Measurements from ENCODE around the gene CLCA2.
"Not testable (repeated sequence)": the region's sequence is repeated elsewhere in the genome, so short reads cannot be mapped to it uniquely, and the experiment has no call there.

The CLCA2 gene

DNA sequence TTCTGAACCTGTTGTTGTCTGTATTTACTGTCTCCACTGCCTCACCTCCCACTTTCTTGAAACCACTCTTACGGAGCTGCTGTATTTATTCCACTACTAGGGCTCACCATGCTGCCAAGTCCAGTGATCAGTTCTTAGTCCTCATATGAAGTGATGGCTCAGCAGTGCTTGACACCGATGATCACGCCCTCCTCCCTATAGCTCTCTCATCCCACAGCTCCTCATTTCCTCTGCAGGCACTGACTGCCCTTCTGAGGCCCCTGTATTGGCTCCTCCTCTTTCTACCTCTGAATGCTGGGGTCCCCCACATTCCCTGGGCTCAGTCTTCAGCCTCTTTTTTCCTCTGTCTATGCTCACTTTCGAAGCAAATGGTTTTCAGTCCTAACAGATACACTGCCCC, 48.2 kb downstream of the CLCA2 start:
- no peak for DNase-seq (ENCODE audit: low read depth, low spot score)

DNA sequence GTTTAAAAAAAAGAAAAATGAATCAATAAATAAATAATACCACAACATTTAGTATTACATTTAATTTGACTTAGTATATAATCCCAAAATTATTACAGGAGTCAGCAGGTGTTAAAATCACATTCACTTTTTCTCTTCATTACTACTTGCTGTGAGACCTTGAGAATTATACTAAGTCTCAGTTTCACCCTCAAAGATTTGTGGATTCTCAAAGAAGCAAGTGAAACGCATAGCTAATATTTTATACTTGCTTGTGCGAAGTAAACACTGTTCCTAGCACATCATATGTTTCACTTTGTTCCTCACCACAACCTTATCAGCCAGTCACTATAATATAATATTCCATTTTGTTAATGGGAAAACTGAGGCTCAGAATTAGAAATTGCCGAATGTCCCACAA, 48.8 kb downstream of the CLCA2 start:
- DNase-seq (ENCODE audit: low read depth, low spot score): no peak

DNA sequence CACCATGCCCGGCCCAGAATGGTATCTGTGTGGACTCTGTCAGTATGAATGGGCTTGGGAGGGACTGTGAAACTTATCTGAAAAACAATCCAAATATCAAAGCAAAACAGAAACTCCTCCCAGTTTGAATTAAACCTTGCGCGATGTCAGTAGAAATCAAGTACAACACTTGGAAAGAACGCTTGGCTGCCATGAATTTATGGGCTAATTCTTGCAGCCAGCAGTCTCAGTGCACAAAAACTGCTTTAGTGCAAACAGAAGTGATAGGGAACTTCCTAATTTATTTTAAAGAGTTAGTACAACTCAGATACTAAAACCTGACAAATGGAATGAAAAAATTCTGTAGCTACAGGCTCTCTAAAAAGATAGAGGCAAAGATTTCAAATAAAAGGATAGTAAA, 53.3 kb downstream of the CLCA2 start:
- DNase-seq (ENCODE audit: low read depth, low spot score): no peak

DNA sequence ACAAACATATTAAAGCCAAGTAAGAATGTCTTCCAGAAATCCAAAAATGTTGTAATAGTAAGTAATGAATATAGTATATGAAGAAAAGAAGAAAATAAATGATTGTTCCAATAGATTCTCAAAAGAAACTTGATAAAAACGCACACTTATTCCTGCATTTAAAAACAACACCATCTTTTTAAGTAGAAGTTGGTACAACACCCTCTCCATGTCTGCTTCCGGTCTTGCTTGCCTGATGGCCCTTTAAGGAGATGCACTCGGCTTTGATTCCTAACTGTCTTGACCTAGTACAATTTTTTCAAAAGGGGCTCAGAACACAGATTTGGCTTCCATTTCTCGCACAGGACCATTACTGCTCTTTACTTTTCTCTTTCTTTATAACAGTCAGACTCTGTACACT, 53.7 kb downstream of the CLCA2 start:
- no peak for DNase-seq (ENCODE audit: low read depth, low spot score)

DNA sequence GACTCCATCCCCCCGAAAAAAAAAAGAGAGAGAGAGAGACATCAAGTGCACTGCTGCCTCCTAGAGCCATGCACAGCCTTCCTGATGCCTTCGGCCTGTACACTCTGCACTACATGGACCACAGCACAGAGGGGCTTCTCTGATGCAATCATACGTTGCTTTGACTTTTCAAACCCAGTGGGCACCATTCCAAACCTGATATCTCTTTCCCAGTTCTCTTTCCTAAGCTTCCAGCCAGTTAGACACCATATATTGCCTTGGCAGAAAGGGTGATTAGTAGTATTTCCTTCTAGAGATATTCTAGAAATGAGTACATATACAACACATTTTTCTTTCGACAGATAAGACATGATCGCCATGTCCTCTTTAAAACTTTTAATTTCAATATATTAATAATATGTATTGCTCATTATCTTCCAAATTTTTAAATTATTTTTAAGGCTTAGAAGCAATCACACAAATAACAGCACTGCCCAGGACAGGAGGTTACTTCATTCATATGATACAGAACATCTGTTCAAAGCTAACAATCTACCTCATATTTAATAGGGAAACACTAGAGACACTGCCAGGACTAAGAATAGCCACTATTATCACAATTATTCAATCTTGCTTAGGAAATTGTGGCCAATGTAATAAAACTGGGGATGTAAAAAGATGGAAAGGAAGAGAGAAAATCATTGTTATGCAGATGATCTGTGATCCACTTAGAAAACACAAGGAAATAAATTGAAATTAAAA, 54.6 kb downstream of the CLCA2 start:
- DNase-seq (ENCODE audit: low read depth, low spot score): no peak

DNA sequence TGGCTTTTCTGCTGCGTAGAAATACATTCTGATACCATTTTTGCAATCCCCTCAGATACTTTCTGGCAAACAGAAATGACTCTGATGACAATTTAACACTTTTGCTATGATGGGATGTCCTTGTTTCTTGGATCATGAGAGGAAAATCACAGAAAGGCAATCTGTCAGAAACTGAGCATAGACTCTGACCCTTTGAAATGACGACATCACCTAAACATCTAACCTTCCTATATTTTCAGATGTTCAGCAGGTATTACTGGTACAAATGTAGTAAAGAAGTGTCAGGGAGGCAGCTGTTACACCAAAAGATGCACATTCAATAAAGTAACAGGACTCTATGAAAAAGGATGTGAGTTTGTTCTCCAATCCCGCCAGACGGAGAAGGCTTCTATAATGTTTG, 58.0 kb downstream of the CLCA2 start:
- no peak for DNase-seq (ENCODE audit: low read depth, low spot score)

DNA sequence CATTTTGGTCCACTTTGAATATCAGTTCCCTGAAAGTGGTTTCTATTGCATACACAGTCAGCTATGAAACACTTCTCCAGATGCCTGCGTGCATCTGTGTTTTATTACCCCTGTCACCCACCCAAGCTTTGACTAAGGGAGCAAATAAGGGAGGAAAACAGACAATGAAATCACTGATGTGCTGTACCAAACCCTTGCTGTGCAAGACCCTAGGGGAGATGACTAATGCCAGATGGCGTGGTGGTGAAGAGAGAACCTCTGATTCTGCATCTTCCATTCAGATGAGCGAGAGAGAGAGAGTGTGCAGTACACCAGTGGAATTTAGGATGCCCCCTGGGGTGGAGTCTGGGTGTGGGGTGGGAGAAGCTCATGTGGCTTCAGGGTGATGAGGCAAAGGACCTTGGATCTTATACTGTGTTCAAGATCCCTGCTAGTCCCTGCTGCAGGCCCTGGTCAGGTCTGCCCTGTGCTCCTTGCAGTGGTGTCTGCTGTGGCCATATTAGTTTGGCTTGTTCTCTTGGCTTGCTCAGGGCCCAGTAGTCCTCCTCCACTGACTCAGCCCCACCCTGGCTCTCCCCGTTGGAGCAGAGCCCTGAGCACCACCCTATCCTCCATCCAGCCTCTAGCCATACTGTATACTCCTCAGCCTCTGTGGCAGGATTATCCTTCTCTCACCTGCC, 63.3 kb downstream of the CLCA2 start:
- DNase-seq (ENCODE audit: low read depth, low spot score): no peak

DNA sequence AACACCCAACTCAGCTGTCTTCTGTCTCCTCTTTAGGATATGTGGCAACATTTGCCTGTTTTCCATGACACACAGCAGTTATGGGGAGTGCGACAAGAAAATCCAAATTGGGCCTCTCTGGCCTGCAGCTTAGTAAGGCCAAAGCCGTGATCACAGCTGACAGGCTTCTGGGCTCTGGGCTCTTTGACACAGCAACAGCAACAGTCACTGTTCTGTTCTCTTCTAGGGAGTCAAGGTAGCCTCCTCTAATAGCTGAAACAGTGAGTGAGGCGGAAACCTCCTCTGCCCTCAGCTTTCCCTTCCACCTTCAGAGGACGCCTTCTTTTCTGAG, 63.8 kb downstream of the CLCA2 start:
- DNase-seq (ENCODE audit: low read depth, low spot score): no peak

DNA sequence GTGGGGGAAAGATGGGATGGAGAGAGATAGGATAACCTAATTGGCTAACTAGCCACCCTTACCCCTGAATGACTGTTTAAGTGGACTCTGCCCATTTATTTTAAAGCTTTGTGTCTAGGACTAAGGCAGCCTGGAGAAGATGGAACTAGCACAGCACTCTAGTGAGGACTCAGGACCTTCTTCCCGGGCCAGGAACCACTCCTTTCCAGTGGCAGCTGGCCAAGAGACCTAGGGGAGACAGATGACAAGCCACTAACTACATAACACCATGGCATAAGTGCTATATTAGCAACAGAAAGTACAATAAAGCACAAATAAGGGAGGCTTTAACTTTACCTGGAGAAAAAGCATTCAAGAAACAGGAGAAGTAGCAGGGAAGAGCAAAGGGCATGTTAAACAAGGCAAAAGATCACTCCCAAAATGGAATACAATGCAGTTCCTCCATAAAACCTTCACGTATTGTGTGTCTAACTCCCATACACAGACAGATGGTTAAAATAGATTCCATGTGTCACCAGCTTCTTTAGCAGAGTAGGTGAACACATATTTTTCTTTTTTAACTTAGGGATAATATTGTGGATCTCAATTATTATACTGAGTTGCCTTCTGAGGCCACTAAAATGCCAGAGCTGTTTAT, 65.4 kb downstream of the CLCA2 start:
- no peak for DNase-seq (ENCODE audit: low read depth, low spot score)

DNA sequence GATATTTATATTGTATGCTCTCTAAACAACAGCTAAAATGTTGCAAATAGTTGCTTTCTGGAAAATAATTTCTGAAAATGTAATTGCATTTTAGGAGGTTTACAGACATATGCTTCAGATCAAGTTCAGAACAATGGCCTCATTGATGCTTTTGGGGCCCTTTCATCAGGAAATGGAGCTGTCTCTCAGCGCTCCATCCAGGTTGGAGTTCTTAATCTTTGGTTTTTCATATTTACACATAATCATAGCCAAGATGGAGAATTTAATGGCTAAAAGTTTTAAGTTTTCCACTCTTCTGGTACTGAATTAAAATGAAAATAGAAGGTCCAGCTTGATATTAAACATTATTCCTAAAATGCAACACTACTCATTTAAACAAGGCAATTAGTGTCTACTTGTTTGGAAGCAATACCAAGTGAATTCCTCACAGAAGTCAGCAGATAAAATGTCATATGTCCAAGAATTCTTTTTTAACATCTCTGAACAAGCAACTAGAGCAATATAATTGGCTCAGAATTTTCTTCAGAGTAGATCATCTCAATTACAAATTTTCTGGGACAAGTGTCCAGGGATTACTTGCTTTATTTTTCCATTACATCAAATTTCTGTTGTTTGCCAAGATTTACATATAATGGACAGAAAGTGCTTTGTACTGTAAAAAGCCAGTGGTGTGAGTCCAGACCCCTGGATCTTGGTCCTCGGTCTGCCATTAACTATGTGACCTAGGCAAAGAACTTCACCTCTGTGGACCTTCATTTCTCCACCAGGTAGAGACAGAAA, 67.4 kb downstream of the CLCA2 start:
- DNase-seq (ENCODE audit: low read depth, low spot score): no peak

DNA sequence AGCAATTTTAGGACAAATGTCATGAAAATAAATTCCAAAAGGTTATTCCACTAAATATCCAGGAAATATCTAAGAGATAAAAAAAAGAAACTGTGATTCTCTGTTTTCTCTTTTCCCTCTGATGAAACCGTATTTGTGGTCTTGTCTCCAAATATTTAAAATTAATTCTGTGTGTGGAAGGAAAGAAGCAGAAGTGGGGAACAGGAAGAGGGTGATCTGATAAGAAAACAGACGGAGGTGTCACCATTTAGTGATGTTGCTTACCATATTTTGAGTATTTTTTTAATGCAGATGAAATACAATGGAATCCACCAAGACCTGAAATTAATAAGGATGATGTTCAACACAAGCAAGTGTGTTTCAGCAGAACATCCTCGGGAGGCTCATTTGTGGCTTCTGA, 74.3 kb downstream of the CLCA2 start:
- no peak for DNase-seq (ENCODE audit: low read depth, low spot score)

DNA sequence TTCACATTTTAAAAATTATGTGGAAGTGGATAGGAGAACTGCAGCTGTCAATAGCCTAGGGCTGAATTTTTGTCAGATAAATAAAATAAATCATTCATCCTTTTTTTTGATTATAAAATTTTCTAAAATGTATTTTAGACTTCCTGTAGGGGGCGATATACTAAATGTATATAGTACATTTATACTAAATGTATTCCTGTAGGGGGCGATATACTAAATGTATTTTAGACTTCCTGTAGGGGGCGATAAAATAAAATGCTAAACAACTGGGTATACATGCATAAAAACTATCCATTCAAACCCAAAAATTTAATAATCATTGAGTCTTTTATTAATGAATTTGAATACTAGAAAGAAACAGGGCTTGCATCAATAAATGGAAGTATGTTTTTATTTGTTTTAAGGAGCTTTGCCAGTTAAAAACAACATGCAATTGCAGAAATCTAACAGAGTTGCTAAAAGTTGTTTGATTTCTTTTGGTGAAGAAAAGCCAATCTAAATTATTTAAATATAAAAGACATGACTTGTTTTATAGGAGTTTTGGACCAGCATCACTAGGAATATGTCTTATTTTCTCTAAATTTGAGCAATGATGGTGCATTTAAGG, 76.1 kb downstream of the CLCA2 start:
- DNase-seq (ENCODE audit: low read depth, low spot score): no peak

DNA sequence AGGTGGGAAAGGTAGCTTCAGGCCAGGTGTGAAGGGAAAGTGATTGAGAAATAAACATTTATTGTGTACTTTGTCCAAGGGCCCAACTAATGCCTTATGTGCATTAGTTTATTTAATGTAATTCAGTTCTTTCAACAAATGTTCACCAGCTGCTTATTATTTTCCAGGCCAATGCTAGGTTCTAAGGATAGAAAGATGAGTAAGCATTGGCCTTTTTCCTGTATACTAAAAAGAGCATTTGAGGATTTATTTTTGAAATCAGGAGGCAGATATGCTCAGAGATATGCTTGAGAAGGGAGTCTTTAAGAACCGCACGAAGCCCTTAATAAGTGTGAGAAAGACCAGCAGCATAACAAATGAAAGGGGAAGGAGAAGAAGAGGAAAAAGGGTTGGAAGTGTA, 76.7 kb downstream of the CLCA2 start:
- DNase-seq (ENCODE audit: low read depth, low spot score): no peak

DNA sequence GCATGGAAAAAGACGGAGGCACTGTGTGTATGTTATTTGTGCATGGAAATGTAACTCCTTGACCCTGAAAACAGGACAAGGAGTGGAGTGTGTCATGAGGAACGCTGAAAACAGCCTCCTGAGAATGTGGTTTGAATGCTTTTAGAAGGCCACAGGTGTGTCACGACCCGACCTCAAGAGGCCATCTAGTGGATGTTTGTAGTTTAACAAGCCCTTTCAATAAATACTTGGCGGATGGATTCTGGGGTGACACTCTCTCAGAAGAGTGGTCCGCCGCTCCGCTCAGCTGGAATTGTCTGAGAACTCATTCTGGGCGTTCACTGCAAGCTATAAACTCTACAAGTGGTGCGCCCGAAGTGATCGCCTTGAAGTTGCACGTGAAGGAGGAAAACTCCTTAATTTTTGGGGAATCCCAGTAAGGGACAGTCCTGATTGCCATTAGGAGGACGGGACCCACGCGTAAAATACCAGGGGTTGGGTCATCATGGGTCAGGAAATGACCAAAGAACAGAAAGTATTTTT, 78.2 kb downstream of the CLCA2 start:
- DNase-seq (ENCODE audit: low read depth, low spot score): not testable (repeated sequence)

DNA sequence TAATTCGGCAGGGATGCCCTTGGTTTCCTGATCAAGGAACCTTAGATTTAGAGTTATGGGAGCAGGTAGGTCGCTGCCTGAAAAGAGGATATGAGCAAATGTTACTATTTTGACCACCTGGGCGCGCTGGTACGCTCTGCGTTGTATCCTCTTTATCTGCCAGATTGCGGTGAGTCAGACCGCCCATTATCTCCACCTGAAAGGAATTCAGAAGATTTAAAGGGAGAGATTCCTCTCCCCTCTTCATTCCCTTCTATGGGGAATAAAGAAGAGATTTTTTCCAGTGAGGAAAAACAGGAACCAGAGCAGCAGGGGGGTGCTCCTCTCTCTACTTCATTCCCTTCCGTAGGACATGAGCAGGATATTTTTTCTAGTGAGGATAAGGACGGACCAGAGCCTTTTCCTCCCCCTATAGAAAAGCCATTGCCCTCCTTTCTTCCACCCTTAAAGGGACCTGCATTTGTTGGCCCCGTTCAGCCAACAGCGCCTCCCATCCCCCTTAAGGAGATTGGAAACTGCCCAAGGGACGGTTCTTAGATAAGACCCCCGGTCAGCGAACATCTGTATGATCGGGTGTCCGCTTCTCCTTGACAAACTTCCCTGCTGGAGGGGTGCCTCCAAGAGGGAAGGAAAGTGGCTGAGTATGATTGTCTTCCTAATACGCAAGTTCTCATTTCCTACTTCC, 78.9 kb downstream of the CLCA2 start:
- no peak for DNase-seq (ENCODE audit: low read depth, low spot score)

DNA sequence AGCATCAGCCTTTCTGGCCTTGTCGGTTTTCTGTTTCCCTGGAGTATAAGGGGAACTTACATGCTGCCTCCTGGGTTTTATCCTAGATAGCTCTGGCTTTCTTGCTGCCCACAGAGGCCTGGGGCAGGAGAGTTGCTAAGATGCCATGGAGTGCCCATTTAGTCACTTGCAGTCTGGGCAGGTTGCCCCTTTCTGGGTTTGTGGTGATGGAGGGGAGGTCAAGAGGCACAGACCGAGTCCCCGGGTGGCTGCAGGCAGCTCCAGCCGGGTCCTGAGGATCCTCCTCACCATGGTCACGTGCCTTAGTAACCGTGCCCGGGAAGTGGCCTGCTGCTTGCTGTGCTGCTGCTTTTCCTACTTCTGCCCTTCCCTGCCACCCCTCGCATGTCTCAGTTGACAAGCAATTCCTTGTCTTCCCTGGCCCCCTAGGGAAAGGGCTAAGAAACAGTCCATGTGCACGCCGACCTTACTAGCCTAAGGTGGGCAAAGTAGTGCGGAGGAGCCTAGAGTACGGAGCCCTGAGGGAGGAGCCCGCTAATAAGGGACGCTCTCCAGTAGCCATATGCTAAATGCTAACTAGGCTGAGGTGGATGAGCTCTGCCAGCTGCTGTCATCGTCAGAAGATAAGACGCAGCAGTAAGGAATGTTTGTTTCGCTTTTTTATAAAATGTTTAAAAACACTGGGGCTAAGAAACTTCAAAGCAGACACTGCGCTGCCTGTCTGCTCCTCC, 79.6 kb downstream of the CLCA2 start:
- DNase-seq (ENCODE audit: low read depth, low spot score): no peak

DNA sequence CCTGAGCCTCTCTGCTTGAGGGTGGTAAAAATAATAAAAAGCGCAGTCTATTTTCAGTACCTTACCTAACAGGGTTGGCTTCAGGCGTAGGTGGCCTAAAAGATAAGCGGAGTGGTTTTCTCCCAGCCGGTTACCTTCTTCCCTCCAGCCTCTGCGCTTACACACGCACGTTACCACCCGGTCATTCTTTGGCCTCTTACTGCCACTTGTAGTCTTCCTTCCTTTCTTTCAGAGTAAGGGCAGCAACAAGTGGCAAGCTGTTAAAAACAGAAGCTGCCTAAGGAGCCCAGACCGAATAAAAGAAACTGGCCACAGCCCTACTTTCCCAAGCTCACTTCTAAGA, 80.1 kb downstream of the CLCA2 start:
- no peak for DNase-seq (ENCODE audit: low read depth, low spot score)

DNA sequence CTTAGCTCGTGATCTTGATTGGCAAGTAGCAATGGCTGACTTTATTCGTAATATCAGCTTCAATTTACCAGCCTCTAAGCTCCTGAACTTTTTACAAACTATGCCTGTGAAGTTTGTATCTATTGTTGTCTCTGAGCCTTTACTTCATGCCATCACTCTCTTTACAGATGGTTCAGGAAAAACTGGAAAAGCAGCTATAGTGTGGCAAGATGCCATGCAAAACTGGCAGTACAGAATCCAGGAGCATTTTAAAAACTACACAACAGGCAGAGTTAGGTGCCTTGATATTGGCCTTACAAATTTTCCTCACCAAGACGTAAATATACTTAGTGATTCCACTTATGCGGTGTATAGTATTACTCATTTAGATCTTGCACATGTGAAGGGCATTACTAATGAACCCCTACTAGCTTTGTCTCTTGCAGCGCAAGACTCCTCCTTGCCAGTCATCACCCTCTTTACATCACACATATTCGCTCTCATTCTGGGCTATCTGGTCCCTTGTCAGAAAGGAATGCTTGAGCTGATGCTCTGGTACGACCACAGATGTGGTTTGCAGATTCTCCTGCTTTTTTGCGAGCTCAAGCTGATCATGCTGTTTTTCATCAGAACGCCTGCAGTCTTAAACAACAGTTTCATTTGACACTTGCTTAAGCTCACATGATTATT, 81.1 kb downstream of the CLCA2 start:
- DNase-seq (ENCODE audit: low read depth, low spot score): no peak

DNA sequence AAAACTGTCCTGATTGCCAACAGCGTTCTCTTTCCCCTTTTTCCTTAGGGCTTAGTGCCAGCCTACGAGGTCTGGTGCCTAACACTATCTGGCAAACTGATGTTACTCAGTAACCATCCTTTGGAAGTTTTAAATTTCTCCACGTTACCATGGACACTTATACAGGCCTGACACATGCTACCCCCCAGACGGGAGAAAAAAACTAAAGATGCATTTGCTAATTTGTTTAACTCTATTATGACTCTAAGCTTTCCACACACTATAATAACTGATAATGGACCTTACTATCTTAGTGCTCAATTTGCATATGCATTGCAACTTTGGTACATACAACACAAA, 81.6 kb downstream of the CLCA2 start:
- no peak for DNase-seq (ENCODE audit: low read depth, low spot score)

Data from activated naive CD8-positive, alpha-beta T cell treated with anti-CD3 and anti-CD28 coated beads, Interleukin-2, amount 50 U/mL, for 16 hours (primary cell).